Measurements from ENCODE around the gene KMT5B. TPM values are rescaled to one million over a fixed set of nuclear protein-coding genes. Genes with fewer than 3 reads are reported as not detected.

KMT5B gene
- total RNA-seq, 1 experiment from 2014 or later: 46.4 TPM

GRCh38 chr11:68231621-68232020, 18.5 kb upstream of the KMT5B start:
- TF ChIP-seq CTCF (IDR thresholded peaks at IDR 0.05; ENCODE audit: unreplicated experiment): no peak
- POLR2A ChIA-PET: interaction anchor here (0.6 kb wide), 1 partner anchor 48 kb away, joined by 3 read pairs; no protein-coding TSS in a partner anchor
- CTCF ChIA-PET: interaction anchor here (0.6 to 1.3 kb wide), 3 partner anchors 25 to 576 kb away, joined by 3 to 4 read pairs (median 3); no protein-coding TSS in a partner anchor
- Mint-ChIP-seq H3K4me3 (ENCODE audit: unreplicated experiment) (no peak overlapping the region), H3K4me1 (ENCODE audit: insufficient read depth, unreplicated experiment) (no peaks in the 10 kb centered on the region), H3K36me3 (ENCODE audit: insufficient read depth, unreplicated experiment) (no peaks in the 10 kb centered on the region), H3K27ac (ENCODE audit: low read depth, unreplicated experiment) (no peak overlapping the region), H3K9me3 (ENCODE audit: unreplicated experiment) (no peaks in the 10 kb centered on the region), H3K27me3 (ENCODE audit: insufficient read depth, unreplicated experiment) (peaks cover 18% of the 10 kb centered on the region)
- intact Hi-C loops (cut with micrococcal nuclease): no loop called here
- DNase-seq (ENCODE audit: unreplicated experiment): no peak
- BruUV-seq (replicated peaks): no TSS peak

- no peak for DNase-seq (ENCODE audit: unreplicated experiment)
- H3K27ac Mint-ChIP-seq (ENCODE audit: low read depth, unreplicated experiment): no peak overlapping the region
- ChIA-PET CTCF (interaction anchor here (0.8 kb wide), 1 partner anchor 20 kb away, joined by 3 read pairs; no protein-coding TSS in a partner anchor), POLR2A (no interaction called here)
- no peaks in the 10 kb centered on the region for H3K9me3 Mint-ChIP-seq (ENCODE audit: unreplicated experiment)
- peaks cover 15% of the 10 kb centered on the region for H3K27me3 Mint-ChIP-seq (ENCODE audit: insufficient read depth, unreplicated experiment)
- TF ChIP-seq CTCF (IDR thresholded peaks at IDR 0.05; ENCODE audit: unreplicated experiment): no peak
- H3K4me3 Mint-ChIP-seq (ENCODE audit: unreplicated experiment): no peak overlapping the region
- no peaks in the 10 kb centered on the region for H3K36me3 Mint-ChIP-seq (ENCODE audit: insufficient read depth, unreplicated experiment)
- BruUV-seq (replicated peaks): no TSS peak
- no peaks in the 10 kb centered on the region for H3K4me1 Mint-ChIP-seq (ENCODE audit: insufficient read depth, unreplicated experiment)
- intact Hi-C loops (cut with micrococcal nuclease): no loop called here
Observed at GRCh38 chr11:68229601-68230000, 16.5 kb upstream of the KMT5B start.

GRCh38 chr11:68226421-68226820, 13.3 kb upstream of the KMT5B start:
- DNase-seq (ENCODE audit: unreplicated experiment): no peak
- ChIA-PET CTCF (interaction anchor here (0.6 to 1.2 kb wide), 2 partner anchors 18 to 143 kb away, joined by 3 to 4 read pairs; no protein-coding TSS in a partner anchor), POLR2A (no interaction called here)
- Mint-ChIP-seq H3K36me3 (ENCODE audit: insufficient read depth, unreplicated experiment) (no peaks in the 10 kb centered on the region), H3K4me1 (ENCODE audit: insufficient read depth, unreplicated experiment) (no peaks in the 10 kb centered on the region), H3K9me3 (ENCODE audit: unreplicated experiment) (no peaks in the 10 kb centered on the region), H3K4me3 (ENCODE audit: unreplicated experiment) (no peak overlapping the region), H3K27ac (ENCODE audit: low read depth, unreplicated experiment) (no peak overlapping the region), H3K27me3 (ENCODE audit: insufficient read depth, unreplicated experiment) (no peaks in the 10 kb centered on the region)
- no TSS peak for BruUV-seq (replicated peaks)
- intact Hi-C loops (cut with micrococcal nuclease): no loop called here
- no peak for TF ChIP-seq CTCF (IDR thresholded peaks at IDR 0.05; ENCODE audit: unreplicated experiment)

GRCh38 chr11:68224606-68225005, 11.5 kb upstream of the KMT5B start:
- BruUV-seq (replicated peaks): no TSS peak
- ChIA-PET POLR2A (interaction anchor here (0.8 kb wide), 1 partner anchor 8 kb away, joined by 3 read pairs; no protein-coding TSS in a partner anchor), CTCF (interaction anchor here (0.9 kb wide), 1 partner anchor 33 kb away, joined by 3 read pairs; no protein-coding TSS in a partner anchor)
- Mint-ChIP-seq H3K36me3 (ENCODE audit: insufficient read depth, unreplicated experiment) (no peaks in the 10 kb centered on the region), H3K27me3 (ENCODE audit: insufficient read depth, unreplicated experiment) (peaks cover 8% of the 10 kb centered on the region), H3K4me1 (ENCODE audit: insufficient read depth, unreplicated experiment) (no peaks in the 10 kb centered on the region), H3K4me3 (ENCODE audit: unreplicated experiment) (no peak overlapping the region), H3K27ac (ENCODE audit: low read depth, unreplicated experiment) (no peak overlapping the region), H3K9me3 (ENCODE audit: unreplicated experiment) (no peaks in the 10 kb centered on the region)
- intact Hi-C loops (cut with micrococcal nuclease): no loop called here
- DNase-seq (ENCODE audit: unreplicated experiment): no peak
- no peak for TF ChIP-seq CTCF (IDR thresholded peaks at IDR 0.05; ENCODE audit: unreplicated experiment)
